Adrenal gland (tissue), 12 donors: ENCODE results near the gene TRIM52. TPM values are rescaled to one million over a fixed set of nuclear protein-coding genes. Genes with fewer than 3 reads are reported as not detected.
A peak's percentile ranks its signal among the peaks of the same experiment; 100 is the strongest.
"Not testable (repeated sequence)": the region's sequence is repeated elsewhere in the genome, so short reads cannot be mapped to it uniquely, and the experiment has no call there.

Source experiments
- DNase-seq, 7 donors: peaks; one replicate each; pipeline ENCODE4 v3.0.0-alpha.2; 2019 to 2020
- H3K27ac ChIP-seq, 5 donors: fragments of 200-600 bp; sonication (generic) in 4 of 5; 1 replicate in 3 of 5; 2 replicates in 2 of 5; pipeline versions ENCODE4 v1.5.1 to v1.8.0; 2016 to 2020; ENCODE audit warnings: mild to moderate bottlenecking in 1 of 5
- H3K27me3 ChIP-seq: fragments of 200-600 bp; 2 replicates; pipeline ENCODE4 v1.8.0; 2021
- H3K36me3 ChIP-seq, 2 donors: fragments of 200-600 bp; replicated peaks in 1 of 2; 1 replicate in 1 of 2; 2 replicates in 1 of 2; pipeline versions ENCODE4 v1.5.1 to v1.8.0; 2018 to 2022
- H3K4me1 ChIP-seq, 2 donors: fragments of 200-600 bp; replicated peaks in 1 of 2; 1 replicate in 1 of 2; 2 replicates in 1 of 2; pipeline versions ENCODE4 v1.5.1 to v1.8.0; 2018 to 2021
- H3K4me3 ChIP-seq, 4 donors: fragments of 200-600 bp; sonication (generic) in 3 of 4; one replicate each; pipeline ENCODE4 v1.5.1; 2016 to 2018
- H3K9me3 ChIP-seq, 3 donors: fragments of 200-600 bp; sonication (generic) in 1 of 3; replicated peaks in 1 of 3; 1 replicate in 2 of 3; 2 replicates in 1 of 3; pipeline versions ENCODE4 v1.5.1 to v1.8.0; 2016 to 2021
- CTCF ChIP-seq, 6 experiments: fragments of 450-650 bp in 4 of 6; fragments of 200-600 bp in 2 of 6; sonication (generic) in 1 of 6; IDR thresholded peaks; 1 replicate in 5 of 6; 2 replicates in 1 of 6; pipeline versions ENCODE4 v1.5.1 to v1.8.0; 2016 to 2021; ENCODE audit warnings: antibody characterized with exemption in 6 of 6, mild to moderate bottlenecking in 2 of 6, moderate library complexity in 1 of 6
- POLR2A ChIP-seq, 2 donors: fragments of 450-650 bp; IDR thresholded peaks; one replicate each; pipeline ENCODE4 v1.6.1; 2017; ENCODE audit warnings: antibody characterized with exemption in 2 of 2, mild to moderate bottlenecking in 2 of 2, moderate library complexity in 1 of 2
- WGBS, 4 donors: extraction: QIAGEN DNeasy Blood & Tissue Kit in 2 of 4; methylation state at CpG; one replicate each; pipeline versions ENCODE4 v1.1.5 to v1.1.7; 2013 to 2017; 5-methylcytosine and 5-hydroxymethylcytosine counted together
- intact Hi-C, 2 donors: fragments of 100-400 bp; cut with DNase I; formaldehyde crosslinking; loops; one replicate each; pipeline versions ENCODE4 v1.14.1 to v1.15.0; 2022 to 2023
- polyA plus RNA-seq, 3 donors: library from polyadenylated mRNA; stranded (reverse); fragments of 200-250 nt in 2 of 3; fragments of 350-450 nt in 1 of 3; fragmentation: Illumina TruSeq in 1 of 3; extraction: RNeasy Lipid Tissue Mini Kit (QIAGEN cat#74804) in 1 of 3; gene quantifications; one replicate each; pipeline ENCODE4 v1.2.3, GENCODE V29; 2013 to 2014
- total RNA-seq, 9 donors: library from RNA; depleted of rRNA in 4 of 9; stranded (reverse); fragments of >200 nt in 4 of 9; fragments of 120-200 nt in 1 of 9; fragmentation: NEBNext Ultra II Directional in 1 of 9; extraction: Animal tissue kit (Norgen Biotek cat#: 25700) in 1 of 9; gene quantifications; one replicate each; pipeline versions ENCODE4 v1.1.0 to v1.2.4, GENCODE V29; 2013 to 2023
- donor health status: healthy with polysubstance abuse.
- donor health status: Bipolar disorder and iron deficiency.
- donor health status: DM: yes; HTN: yes; CAD: no.
- donor health status: DM: no; HTN: no; CAD: no.
- donor health status: DM: no; HTN: no; CAD: no.
- donor health status: DM: yes; HTN: yes; CAD: no.

Gene TRIM52
- total and polyA plus RNA-seq, 12 donors = 7.8 to 23.9 (median 13.2) TPM

DNA sequence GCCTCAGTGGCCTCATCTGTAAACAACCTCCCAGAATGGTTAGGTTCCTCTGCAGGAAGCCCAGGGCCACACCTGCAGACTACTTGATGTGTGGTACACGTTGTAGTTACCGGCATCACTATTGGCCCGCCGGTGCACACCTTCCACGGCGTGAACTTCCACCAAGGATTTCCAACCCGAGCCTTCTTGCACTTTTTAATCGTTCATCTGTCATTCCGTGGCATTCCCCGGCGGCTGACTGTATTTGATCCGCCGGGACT lies 43.2 kb downstream of the TRIM52 start:
- Histone ChIP-seq H3K4me3 (peak overlapping the region in 2 of 4 donors; percentile 13 to 40), H3K9me3 (no peaks in the 10 kb centered on the region), H3K27me3 (no peaks in the 10 kb centered on the region), H3K27ac (peak overlapping the region in 2 of 5 donors; percentile 7 to 61), H3K36me3 (no peaks in the 10 kb centered on the region), H3K4me1 (peaks cover 0 to 12% of the 10 kb centered on the region in 2 donors)
- intact Hi-C loops = loop anchor here in 1 of 2 donors (5.0 kb wide), 1 partner anchor 35 kb away; no protein-coding TSS in a partner anchor
- 7 to 16% (median 13%) methylated on average over 13 of the region's 13 CpGs for WGBS, 4 donors
- DNase-seq = no peak
- no peak for TF ChIP-seq POLR2A (IDR thresholded peaks at IDR 0.05)

GRCh38 chr5:181217111-181217802 lies 43.7 kb downstream of the TRIM52 start:
- WGBS, 4 donors = 2 to 5% (median 4%) methylated on average over 13 to 46 of the region's 46 CpGs
- Histone ChIP-seq H3K9me3 (no peaks in the 10 kb centered on the region), H3K36me3 (no peaks in the 10 kb centered on the region), H3K4me1 (peaks cover 0 to 12% of the 10 kb centered on the region in 2 donors), H3K27ac (peak overlapping the region in 2 of 5 donors; percentile 7 to 61), H3K27me3 (no peaks in the 10 kb centered on the region), H3K4me3 (peak overlapping the region in 2 of 4 donors; percentile 13 to 40)
- intact Hi-C loops = loop anchor here in 1 of 2 donors (5.0 kb wide), 1 partner anchor 35 kb away; no protein-coding TSS in a partner anchor
- no peak for TF ChIP-seq CTCF (IDR thresholded peaks at IDR 0.05)
- TF ChIP-seq POLR2A (IDR thresholded peaks at IDR 0.05) = no peak
- peak in 3 of 7 donors; percentile 31 to 47 (median 46) for DNase-seq

- Histone ChIP-seq H3K36me3 (no peaks in the 10 kb centered on the region), H3K27me3 (no peaks in the 10 kb centered on the region), H3K27ac (no peak overlapping the region), H3K4me1 (peaks cover 0 to 8% of the 10 kb centered on the region in 2 donors), H3K4me3 (peak overlapping the region in 1 of 4 donors; percentile 40), H3K9me3 (no peaks in the 10 kb centered on the region)
- no peak for DNase-seq
- TF ChIP-seq CTCF (IDR thresholded peaks at IDR 0.05) (no peak), POLR2A (IDR thresholded peaks at IDR 0.05) (no peak)
- intact Hi-C loops = loop anchor here in 1 of 2 donors (5.0 kb wide), 1 partner anchor 36 kb away; no protein-coding TSS in a partner anchor
- WGBS, 4 donors = 38 to 52% (median 45%) methylated on average over 44 of the region's 44 CpGs
These were observed 44.6 kb downstream of the TRIM52 start for GRCh38 chr5:181215997-181216989.

- H3K36me3 ChIP-seq, DNase-seq: not testable (repeated sequence)
- WGBS, 4 donors = 85 to 91% (median 87%) methylated on average over 10 of the region's 10 CpGs
These were observed 46.7 kb downstream of the TRIM52 start for GRCh38 chr5:181214249-181214648.

GRCh38 chr5:181212934-181213333 lies 48.0 kb downstream of the TRIM52 start:
- 76 to 82% (median 80%) methylated on average over 2 of the region's 2 CpGs for WGBS, 4 donors
- H3K27me3 ChIP-seq = no peaks in the 10 kb centered on the region
- DNase-seq = no peak
- peaks cover 0 to 8% of the 10 kb centered on the region in 2 donors for H3K4me1 ChIP-seq
- H3K4me3 ChIP-seq = no peak overlapping the region
- H3K27ac ChIP-seq = no peak overlapping the region
- intact Hi-C loops = no loop called here
- TF ChIP-seq POLR2A (IDR thresholded peaks at IDR 0.05) (no peak), CTCF (IDR thresholded peaks at IDR 0.05) (no peak)
- H3K9me3 ChIP-seq = no peaks in the 10 kb centered on the region
- no peaks in the 10 kb centered on the region for H3K36me3 ChIP-seq

More at GRCh38 chr5:181214249-181214648, 46.7 kb downstream of the TRIM52 start:
- H3K27me3 ChIP-seq, H3K4me1 ChIP-seq, H3K9me3 ChIP-seq, intact Hi-C loops, H3K27ac ChIP-seq, H3K4me3 ChIP-seq: not testable (repeated sequence)
